ENCODE data around the gene CALCOCO1.

CALCOCO1 gene

DNA sequence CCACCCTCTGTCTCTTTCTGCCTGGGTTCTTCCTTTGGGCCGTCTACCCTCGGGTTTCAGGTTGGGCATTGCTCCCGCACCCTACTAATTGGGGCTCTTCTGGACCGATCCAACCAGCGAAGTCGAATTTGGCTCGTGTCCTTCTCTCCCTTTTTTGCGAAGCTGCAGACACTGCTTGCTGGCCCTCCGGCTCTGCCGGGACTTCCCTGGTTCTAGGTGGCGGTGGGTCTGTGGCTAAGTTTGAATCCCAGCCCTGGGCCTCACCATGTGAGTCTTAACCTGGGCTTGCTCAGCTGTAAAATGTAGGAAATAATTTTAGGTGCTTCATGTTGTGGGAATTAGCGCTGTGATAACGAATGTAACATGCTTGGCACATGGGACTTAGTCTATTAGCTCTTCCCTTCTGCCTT, 24.9 kb upstream of the CALCOCO1 start:
- no peak for DNase-seq (ENCODE audit: low read depth)

GRCh38 chr12:53751336-53752191, 24.3 kb upstream of the CALCOCO1 start, which contains the start of gene CISTR:
CISTR (minus strand) TSS chr12:53751979.
- DNase-seq (ENCODE audit: low read depth) = no peak

- DNase-seq (ENCODE audit: low read depth) = no peak
Observed at GRCh38 chr12:53750812-53751335, 23.6 kb upstream of the CALCOCO1 start.

- no peak for DNase-seq (ENCODE audit: low read depth)
Observed at GRCh38 chr12:53749986-53750811, 22.9 kb upstream of the CALCOCO1 start.

DNA sequence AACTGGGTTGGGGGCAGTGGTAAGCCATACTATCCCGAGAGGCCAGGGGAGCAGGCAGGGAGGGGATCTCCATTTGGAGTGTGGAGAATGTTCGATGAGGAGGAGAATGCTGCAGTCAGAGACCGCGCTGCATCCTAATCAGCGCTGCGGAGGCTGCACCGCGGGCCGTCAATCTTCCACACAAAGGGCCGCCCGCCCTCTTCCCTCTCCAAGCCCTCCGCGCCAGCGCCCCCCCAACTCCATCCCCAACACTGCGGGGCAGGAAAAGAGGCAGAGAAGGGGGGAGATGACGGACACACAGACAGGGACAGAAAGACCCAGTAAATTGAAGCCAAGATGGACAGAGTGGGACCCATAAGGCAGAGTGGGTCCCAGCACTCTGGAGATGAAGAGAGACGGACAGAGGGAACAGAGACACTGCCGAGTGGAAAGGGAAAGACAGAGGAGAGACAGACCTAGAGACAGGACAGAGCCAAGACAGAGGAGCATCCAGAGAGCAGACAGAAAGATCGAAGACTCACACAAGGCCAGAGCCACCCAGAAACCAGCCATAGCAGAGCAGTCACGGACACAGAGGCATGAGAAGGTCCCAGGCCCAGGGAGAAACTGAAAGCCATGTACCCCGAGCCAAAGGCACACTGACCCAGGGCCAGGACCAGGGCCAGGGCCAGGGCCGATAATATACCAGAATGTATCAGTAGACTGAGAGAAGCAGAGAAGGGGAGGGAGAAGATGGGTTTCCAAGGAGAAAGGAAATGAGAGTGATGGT, 21.0 kb upstream of the CALCOCO1 start:
- DNase-seq (ENCODE audit: low read depth) = no peak

- no peak for DNase-seq (ENCODE audit: low read depth)
Observed at GRCh38 chr12:53747095-53747494, 19.8 kb upstream of the CALCOCO1 start.

DNA sequence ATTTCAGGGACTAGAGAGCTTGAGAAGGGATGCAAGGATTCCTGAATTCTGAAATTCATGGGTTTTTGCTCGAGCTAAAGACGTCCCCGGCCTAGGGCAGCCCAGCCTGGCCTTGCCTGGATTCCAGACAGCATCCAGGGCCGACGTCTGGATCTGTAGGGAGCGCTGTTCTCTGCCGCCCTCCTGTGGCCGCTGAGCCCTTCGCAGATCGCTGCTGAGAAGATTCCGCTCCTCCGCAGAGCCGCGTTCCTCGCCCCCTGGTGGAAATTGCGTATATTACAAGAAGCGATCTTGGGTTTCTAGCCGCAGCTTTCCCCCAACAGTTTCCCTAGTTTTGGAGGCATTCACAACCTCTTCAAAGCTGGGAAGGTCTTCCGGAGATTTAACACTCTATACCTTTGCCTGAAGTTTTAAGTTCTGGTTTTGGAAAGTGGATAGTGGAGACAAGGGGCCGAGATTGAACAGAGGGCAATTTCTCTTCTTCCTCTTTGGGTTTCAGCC, 19.4 kb upstream of the CALCOCO1 start:
- peak; percentile 83 for DNase-seq (ENCODE audit: low read depth)

GRCh38 chr12:53744751-53745150, 17.5 kb upstream of the CALCOCO1 start:
- DNase-seq (ENCODE audit: low read depth) = no peak

GRCh38 chr12:53744130-53744441, 16.8 kb upstream of the CALCOCO1 start:
- DNase-seq (ENCODE audit: low read depth) = no peak

DNA sequence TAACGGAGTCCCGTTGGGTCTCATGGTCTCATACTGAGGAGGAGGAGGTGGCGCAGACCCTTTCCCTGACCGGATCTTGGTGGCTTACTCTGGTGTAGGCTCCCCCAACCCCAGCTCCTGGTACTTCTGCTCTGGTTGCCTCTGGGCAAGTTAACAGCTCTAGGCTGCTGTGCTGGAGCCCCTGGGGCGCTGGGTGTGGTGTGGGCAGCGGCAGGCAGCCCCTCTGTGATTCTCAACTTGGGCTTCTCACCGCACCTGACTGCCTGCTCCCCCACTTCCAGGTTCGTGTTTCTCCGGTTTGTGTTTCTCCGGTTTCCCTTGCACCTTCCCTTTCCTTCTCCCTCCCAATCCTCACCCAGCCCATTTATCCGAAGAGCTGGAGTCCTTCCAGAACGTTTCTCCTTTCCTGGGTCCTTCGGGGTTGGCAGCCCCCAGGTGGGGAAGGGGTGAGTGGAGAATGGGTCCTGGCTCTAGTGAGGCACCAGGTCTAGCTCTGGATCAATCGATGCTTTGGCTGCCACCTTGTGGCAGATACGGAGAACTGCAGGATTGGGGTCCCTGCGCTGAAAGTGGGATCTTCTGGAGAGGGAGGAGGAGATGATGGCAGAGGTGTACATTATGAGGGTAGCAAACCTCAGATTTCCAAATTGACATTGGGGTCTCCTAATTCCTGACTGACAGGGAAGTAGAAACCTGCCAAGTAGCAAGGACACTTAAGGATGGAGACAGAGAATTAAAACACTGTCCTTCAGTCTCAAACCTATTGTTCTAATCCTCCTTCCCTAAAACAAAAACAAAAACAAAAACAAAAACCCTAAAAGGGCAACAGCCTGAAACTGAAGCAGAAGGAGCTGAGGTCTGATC, 16.2 kb upstream of the CALCOCO1 start:
- DNase-seq (ENCODE audit: low read depth) = peak; percentile 40

- no peak for DNase-seq (ENCODE audit: low read depth)
Observed at GRCh38 chr12:53740130-53740491, 12.9 kb upstream of the CALCOCO1 start.

DNA sequence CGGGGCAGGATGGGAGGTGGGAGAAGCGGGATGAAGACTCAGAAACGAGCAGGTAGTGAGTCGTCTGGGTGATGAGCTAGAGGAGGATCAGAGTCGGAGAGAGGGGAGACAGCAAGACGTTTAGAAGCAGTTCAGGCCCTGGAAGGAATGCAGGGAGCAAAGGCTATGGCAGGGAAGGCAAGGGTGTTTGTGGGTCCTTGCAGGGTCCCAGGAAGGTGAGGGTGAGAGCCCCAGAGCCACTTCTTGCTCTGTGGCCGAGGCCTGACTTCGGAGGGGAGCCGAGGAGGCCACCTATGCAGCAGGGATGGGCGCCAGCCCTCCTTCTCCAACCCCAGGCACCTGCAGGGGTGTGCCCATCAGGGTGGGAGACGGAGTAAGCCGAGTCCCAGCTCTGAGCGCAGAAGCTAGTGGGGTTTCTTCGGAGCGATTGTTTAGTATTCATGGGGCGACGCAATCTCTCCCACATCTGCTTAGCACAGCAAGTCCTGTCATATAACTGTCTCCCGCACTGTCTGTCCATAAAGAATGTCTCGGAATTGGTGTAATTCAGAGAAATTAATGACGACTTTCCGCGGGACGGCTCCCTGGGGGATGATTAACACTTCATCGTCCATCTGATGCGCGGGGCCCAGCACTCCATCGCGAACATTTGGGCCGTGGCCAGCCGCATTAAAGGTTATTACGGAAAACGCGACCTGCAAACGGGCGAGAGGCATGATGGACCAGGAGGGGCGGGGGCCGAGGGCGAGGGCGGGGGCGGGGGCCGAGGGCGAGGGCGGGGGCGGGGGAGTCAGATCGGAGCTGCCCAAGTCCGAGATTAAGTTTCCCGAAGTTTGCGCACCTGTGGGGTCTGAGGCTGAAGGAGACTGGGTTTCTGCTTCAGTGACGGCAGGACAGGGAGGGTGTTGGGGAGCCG, 12.2 kb upstream of the CALCOCO1 start:
- no peak for DNase-seq (ENCODE audit: low read depth)

GRCh38 chr12:53738406-53739213, 11.4 kb upstream of the CALCOCO1 start:
- no peak for DNase-seq (ENCODE audit: low read depth)

DNA sequence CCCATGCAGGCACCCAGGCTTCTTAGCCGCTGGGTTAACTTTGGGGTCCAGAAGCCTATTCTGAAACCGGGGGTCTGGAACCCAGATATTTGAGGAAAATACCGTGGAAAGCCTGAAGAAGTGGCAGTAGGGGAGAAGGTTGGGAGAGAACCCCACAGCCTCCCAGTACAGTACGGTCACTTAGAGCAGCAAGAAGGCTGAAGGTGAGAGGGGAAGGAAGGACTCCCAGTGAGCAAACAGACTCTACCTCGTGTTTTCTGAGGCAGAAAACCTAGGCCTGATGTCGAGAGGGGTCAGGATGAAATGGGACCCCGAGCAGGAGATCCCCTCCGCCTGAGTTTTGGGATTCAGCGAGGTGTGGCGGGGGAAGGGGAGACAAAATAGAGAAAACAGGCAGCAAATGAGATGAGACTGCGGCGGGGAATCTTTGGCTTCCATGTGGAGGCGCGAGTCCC, 10.7 kb upstream of the CALCOCO1 start:
- no peak for DNase-seq (ENCODE audit: low read depth)

- no peak for DNase-seq (ENCODE audit: low read depth)
Observed at GRCh38 chr12:53737093-53737808, 10.0 kb upstream of the CALCOCO1 start.

DNA sequence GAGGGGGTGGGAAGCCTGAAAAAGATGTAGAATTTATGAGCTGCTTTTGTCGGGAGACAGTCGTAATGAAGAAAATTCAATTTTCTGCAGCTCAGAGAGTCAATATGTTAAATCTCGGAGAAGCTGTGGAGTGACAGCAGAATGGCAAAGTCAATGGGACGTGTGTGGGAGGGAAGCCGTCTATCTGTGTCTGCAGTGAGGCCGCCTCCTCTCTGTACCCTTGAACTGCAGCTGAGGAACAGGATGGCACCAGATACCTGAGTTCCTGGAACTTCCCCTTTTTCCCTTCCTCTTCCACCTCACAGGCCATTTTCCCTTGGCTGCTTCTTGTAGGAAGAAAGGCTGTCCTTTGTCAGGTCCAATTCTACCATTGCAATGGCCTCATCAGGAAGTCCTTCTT, 9.3 kb upstream of the CALCOCO1 start:
- DNase-seq (ENCODE audit: low read depth) = no peak

GRCh38 chr12:53735556-53735955, 8.3 kb upstream of the CALCOCO1 start:
- no peak for DNase-seq (ENCODE audit: low read depth)

GRCh38 chr12:53734425-53734824, 7.2 kb upstream of the CALCOCO1 start:
- DNase-seq (ENCODE audit: low read depth) = no peak
